ENCODE results near the gene MARF1. TPM values are rescaled to one million over a fixed set of nuclear protein-coding genes. Genes with fewer than 3 reads are reported as not detected.

Gene MARF1
- total RNA-seq, 2 donors from 2014 or later, result 28.0 to 33.2 TPM

DNA sequence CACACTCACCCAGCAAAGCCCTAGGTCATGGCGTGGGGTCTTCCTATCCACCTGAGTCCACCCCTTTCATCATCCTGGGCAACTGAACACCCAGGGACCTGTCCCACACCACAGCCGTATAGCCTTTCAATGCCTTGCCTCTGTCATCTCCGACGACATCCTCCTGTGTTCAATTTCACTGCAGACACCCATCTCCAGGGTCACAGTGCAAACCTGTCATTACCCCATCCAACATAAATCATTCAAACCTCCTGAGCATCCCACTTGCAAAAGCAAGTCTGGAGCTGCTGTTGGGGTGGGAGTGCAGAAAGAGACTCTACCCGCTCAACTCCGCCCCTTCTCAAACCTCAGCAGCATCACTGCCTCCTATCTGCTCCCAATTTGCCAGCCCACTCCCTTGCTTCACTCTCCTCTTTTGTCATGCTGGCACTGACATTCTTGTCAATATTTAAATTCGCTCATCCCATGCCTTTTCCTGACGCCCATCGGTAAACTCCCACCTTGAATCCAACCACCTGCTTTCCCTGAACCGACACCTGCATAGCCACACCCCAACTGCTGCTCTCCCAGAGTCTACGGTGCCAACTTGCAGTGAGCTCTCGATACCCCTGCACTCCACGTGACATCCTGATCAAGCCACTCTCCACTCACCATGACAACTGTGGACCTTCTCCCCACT, 37.0 kb downstream of the MARF1 start:
- no peak for ATAC-seq

DNA sequence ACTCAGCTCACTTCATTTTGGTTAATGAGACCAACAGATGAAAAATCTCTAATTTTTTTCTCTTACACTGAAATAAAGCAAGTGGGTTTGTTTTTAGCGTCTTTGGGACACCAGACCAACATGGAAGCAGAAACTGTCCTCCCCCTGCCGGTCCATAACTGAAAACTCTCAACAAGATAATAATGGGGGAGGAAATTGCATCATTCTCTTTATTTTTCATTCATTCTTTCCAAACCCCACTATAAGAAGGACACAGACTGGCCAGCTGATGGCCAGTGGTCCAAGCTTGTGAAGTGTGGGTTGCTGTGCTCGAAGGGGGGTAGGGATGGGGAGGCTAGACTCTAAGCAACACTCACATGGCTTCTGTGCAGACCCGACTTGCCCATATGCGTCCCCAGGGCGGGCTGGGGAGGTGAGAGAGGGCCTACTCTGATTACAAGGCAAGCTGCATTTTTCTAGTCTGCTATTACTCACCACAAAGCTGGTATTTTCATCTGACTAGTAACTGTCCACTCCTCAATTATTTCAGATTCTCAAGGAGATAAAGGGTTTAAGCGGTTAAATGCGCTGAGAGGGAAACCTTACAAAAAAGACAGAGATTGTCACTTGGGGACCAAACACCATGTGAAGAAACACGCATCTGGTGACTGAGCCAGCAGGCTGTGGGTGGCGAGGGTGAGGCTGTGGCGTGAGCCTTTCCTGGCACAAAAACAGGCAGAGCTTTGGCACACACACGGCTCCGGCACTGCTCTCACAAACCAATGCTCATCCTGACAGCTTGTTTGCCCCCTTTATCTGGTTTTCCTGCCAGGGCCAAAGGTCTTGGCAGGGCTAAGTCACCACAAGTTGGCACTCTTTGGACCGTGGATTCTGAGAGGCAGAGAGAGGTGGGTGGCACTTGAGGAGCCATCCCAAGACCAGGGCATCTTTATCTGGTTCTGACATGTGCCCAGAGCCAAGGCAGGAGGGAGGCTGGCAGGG, 38.2 kb downstream of the MARF1 start:
- intact Hi-C loops (cut with DNase I), result no loop called here
- WGBS, 2 donors, result 71 to 73% methylated on average over 14 of the region's 14 CpGs
- TF ChIP-seq, protein P1, sequence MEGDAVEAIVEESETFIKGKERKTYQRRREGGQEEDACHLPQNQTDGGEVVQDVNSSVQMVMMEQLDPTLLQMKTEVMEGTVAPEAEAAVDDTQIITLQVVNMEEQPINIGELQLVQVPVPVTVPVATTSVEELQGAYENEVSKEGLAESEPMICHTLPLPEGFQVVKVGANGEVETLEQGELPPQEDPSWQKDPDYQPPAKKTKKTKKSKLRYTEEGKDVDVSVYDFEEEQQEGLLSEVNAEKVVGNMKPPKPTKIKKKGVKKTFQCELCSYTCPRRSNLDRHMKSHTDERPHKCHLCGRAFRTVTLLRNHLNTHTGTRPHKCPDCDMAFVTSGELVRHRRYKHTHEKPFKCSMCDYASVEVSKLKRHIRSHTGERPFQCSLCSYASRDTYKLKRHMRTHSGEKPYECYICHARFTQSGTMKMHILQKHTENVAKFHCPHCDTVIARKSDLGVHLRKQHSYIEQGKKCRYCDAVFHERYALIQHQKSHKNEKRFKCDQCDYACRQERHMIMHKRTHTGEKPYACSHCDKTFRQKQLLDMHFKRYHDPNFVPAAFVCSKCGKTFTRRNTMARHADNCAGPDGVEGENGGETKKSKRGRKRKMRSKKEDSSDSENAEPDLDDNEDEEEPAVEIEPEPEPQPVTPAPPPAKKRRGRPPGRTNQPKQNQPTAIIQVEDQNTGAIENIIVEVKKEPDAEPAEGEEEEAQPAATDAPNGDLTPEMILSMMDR (IDR thresholded peaks at IDR 0.05), result no peak
- no peak for TF ChIP-seq POLR2A (IDR thresholded peaks at IDR 0.05)
- no peaks in the 10 kb centered on the region for H3K9me3 ChIP-seq
- ATAC-seq (no peak), DNase-seq (no peak)
- H3K4me3 ChIP-seq, result no peak overlapping the region
- peaks cover 6 to 31% of the 10 kb centered on the region in 2 donors for H3K36me3 ChIP-seq (replicated peaks in 1 of 2; ENCODE audit: insufficient read depth in 1 of 2, low read depth in 2 of 2)
- H3K27ac ChIP-seq, result no peak overlapping the region
- no peaks in the 10 kb centered on the region for H3K27me3 ChIP-seq
- no peaks in the 10 kb centered on the region for H3K4me1 ChIP-seq

More for the DNA sequence above, 37.0 kb downstream of the MARF1 start:
- H3K9me3 ChIP-seq, result no peaks in the 10 kb centered on the region
- H3K36me3 ChIP-seq (replicated peaks in 1 of 2; ENCODE audit: insufficient read depth in 1 of 2, low read depth in 2 of 2), result peaks cover 9 to 26% of the 10 kb centered on the region in 2 donors
- H3K4me1 ChIP-seq, result no peaks in the 10 kb centered on the region
- no peak overlapping the region for H3K4me3 ChIP-seq
- H3K27ac ChIP-seq, result no peak overlapping the region
- intact Hi-C loops (cut with DNase I), result no loop called here
- H3K27me3 ChIP-seq, result no peaks in the 10 kb centered on the region
- DNase-seq, result no peak
- no peak for TF ChIP-seq POLR2A (IDR thresholded peaks at IDR 0.05)
- TF ChIP-seq, protein P1 (IDR thresholded peaks at IDR 0.05), result no peak
- 89 to 94% methylated on average over 13 of the region's 13 CpGs for WGBS, 2 donors

DNA sequence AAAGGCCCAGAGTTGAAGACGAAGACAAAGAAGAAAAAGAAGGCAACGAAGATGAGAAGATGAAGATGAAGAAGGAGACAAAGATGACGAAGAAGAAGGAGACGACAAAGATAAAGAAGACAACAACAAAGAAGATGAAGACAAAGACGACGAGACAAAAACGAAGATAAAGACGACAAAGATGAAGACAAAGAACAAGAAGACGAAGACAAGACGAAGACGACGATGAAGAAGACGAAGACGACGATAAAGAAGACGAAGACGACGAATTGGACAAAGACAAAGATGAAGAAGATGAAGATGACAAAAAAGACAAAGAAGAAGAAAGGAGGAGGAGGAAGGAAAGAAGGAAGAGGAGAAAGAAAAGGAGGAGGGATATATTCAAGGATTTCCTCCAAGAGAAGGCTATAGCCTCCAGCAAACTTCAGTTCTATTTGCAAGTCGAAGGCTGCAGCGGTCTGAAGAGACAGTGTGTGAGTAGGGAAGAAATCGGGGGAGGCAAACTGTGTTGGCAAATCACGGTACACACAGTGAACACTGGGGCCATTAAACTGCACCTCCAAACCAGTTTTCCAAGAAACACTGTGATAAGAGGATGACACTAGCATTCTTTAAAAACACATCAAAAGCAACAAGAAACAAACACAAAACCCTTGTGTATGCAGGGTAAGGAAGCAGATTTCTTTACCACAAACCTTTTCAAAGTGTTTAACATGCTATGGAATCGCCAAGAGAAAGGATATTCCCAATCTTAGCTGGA, 40.5 kb downstream of the MARF1 start:
- H3K4me3 ChIP-seq, result no peak overlapping the region
- ATAC-seq (no peak), DNase-seq (no peak)
- H3K36me3 ChIP-seq (replicated peaks in 1 of 2; ENCODE audit: insufficient read depth in 1 of 2, low read depth in 2 of 2), result peaks cover 2 to 41% of the 10 kb centered on the region in 2 donors
- intact Hi-C loops (cut with DNase I), result no loop called here
- 90 to 94% methylated on average over 23 of the region's 23 CpGs for WGBS, 2 donors
- H3K27ac ChIP-seq, result no peak overlapping the region
- no peaks in the 10 kb centered on the region for H3K27me3 ChIP-seq
- H3K4me1 ChIP-seq, result no peaks in the 10 kb centered on the region
- H3K9me3 ChIP-seq, result no peaks in the 10 kb centered on the region
- TF ChIP-seq POLR2A (IDR thresholded peaks at IDR 0.05), result no peak
- TF ChIP-seq, protein P1 (IDR thresholded peaks at IDR 0.05), result no peak

DNA sequence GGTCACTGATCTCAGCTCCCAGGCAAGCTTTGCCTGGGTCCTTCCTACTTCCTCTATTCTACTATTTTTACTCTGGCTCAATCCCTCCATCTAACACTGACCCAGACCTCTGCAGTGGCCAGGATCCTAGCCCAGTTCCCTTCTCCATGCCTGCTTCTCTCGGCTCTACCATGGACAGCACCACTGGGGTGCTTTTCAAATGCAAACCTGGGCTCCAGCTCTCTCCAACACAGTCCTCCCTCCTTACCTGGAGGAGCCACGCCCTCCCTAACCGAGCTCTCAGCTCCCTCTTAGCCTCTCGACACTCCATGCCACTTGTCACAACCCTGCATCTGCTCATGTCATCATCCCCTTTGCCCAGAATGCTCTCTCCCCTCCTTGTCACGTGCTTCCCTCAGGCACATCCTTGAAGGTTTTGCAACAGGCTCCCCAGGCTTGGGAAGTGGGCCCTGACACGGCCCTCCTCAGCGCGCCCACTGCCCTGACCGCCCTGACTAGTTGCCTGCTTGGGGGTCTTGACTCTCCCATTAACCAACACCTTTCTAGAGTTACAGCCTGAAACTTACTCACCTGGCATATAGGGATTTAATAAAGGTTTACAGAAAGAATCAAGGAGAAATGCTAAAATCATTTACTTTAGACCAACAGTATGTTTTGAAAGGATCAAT, 41.6 kb downstream of the MARF1 start:
- Histone ChIP-seq H3K27ac (no peak overlapping the region), H3K27me3 (no peaks in the 10 kb centered on the region), H3K4me1 (no peaks in the 10 kb centered on the region), H3K9me3 (no peaks in the 10 kb centered on the region), H3K36me3 (replicated peaks in 1 of 2; ENCODE audit: insufficient read depth in 1 of 2, low read depth in 2 of 2) (peaks cover 0 to 46% of the 10 kb centered on the region in 2 donors), H3K4me3 (no peak overlapping the region)
- no peak for ATAC-seq
- TF ChIP-seq POLR2A (IDR thresholded peaks at IDR 0.05), result no peak
- TF ChIP-seq, protein P1 (IDR thresholded peaks at IDR 0.05), result no peak
- 92 to 96% methylated on average over 9 of the region's 9 CpGs for WGBS, 2 donors
- no peak for DNase-seq
- intact Hi-C loops (cut with DNase I), result no loop called here
